PC-3 (cell line): Measurements from ENCODE around the gene EYS.

Source experiments
- CTCF ChIP-seq: fragments of 300-600 bp; sonication (generic); conservative IDR thresholded peaks from 2 replicates; pipeline ENCODE4 v1.5.1; 2017; ENCODE audit warnings: antibody characterized with exemption, low read depth, mild to moderate bottlenecking, low read length
- EZH2 ChIP-seq: fragments of 300-600 bp; sonication (generic); IDR thresholded peaks from one replicate; pipeline ENCODE4 v1.6.1; 2017; ENCODE audit warnings: antibody characterized with exemption, mild to moderate bottlenecking, low read length; ENCODE audit not compliant: unreplicated experiment

- TF ChIP-seq CTCF (no peak), EZH2 (no peak)
These were observed 290.4 kb downstream of the EYS start for GRCh38 chr6:65416621-65417020.
